Sigmoid colon (tissue), 4 donors: ENCODE data around the gene NDUFA8.

ENCODE experiments used
- CTCF ChIP-seq, 4 experiments: fragments of 450-650 bp in 3 of 4; fragments of 200-600 bp in 1 of 4; IDR thresholded peaks; one replicate each; pipeline ENCODE4 v1.5.1; 2016 to 2019; ENCODE audit warnings: antibody characterized with exemption in 4 of 4, mild to moderate bottlenecking in 3 of 4, moderate library complexity in 2 of 4
- EP300 ChIP-seq, 4 donors: sonication (generic); formaldehyde crosslinking; IDR thresholded peaks; one replicate each; pipeline ENCODE4 v1.6.1; 2017; ENCODE audit warnings: antibody characterized with exemption in 4 of 4
- POLR2A ChIP-seq, 2 donors: fragments of 450-650 bp; IDR thresholded peaks; one replicate each; pipeline ENCODE4 v1.6.1; 2016; ENCODE audit warnings: antibody characterized with exemption in 2 of 2, mild to moderate bottlenecking in 2 of 2, moderate library complexity in 2 of 2

GRCh38 chr9:122133263-122133983 is 26.2 kb downstream of the NDUFA8 start:
- TF ChIP-seq CTCF (IDR thresholded peaks at IDR 0.05) (no peak), POLR2A (IDR thresholded peaks at IDR 0.05) (no peak), EP300 (IDR thresholded peaks at IDR 0.05) (no peak)
